Common myeloid progenitor, CD34-positive (primary cell): ENCODE results near the gene TOX4.
"Not testable (repeated sequence)": the region's sequence is repeated elsewhere in the genome, so short reads cannot be mapped to it uniquely, and the experiment has no call there.

Experiments
- CTCF ChIA-PET: fragments of 350-600 bp; sonication (Branson Sonifier 250); formaldehyde crosslinking; loops from one replicate; lab custom pipeline; 2021; ENCODE audit warnings: antibody characterized with exemption; lab: Charles Lee
- POLR2A ChIA-PET: fragments of 350-600 bp; sonication (Branson Sonifier 250); formaldehyde crosslinking; loops from one replicate; lab custom pipeline; 2021; ENCODE audit warnings: antibody characterized with exemption; lab: Charles Lee
- DNase-seq, 3 donors: peaks; one replicate each; pipeline versions ENCODE4 v3.0.0 to v3.0.0-alpha.2; 2013
- H3K27ac ChIP-seq, 2 experiments: 1 replicate in 1 of 2; 2 replicates in 1 of 2; pipeline ENCODE4 v1.7.0; 2013; ENCODE audit warnings: inconsistent platforms in 2 of 2, low read length in 2 of 2, mild to moderate bottlenecking in 2 of 2, low read depth in 1 of 2, moderate library complexity in 1 of 2; ENCODE audit not compliant: severe bottlenecking in 2 of 2, insufficient read depth in 1 of 2, poor library complexity in 1 of 2
- H3K27me3 ChIP-seq, 5 experiments: replicated peaks in 2 of 5; 1 replicate in 3 of 5; 2 replicates in 2 of 5; pipeline versions ENCODE4 v1.6.1 to v1.7.0; 2013; ENCODE audit warnings: low read length in 4 of 5, mild to moderate bottlenecking in 2 of 5, moderate library complexity in 2 of 5, inconsistent platforms in 1 of 5; ENCODE audit not compliant: insufficient read depth in 5 of 5, control insufficient read depth in 4 of 5
- H3K36me3 ChIP-seq, 4 experiments: 1 replicate in 2 of 4; 2 replicates in 2 of 4; pipeline versions ENCODE4 v1.6.1 to v1.7.0; 2013; ENCODE audit warnings: low read length in 3 of 4, control low read depth in 1 of 4, mild to moderate bottlenecking in 1 of 4; ENCODE audit not compliant: control insufficient read depth in 4 of 4, insufficient read depth in 4 of 4
- H3K4me1 ChIP-seq, 4 experiments: 1 replicate in 3 of 4; 2 replicates in 1 of 4; pipeline versions ENCODE4 v1.6.1 to v1.7.1; 2013; ENCODE audit warnings: low read length in 3 of 4, mild to moderate bottlenecking in 3 of 4, control low read depth in 1 of 4, inconsistent platforms in 1 of 4, moderate library complexity in 1 of 4; ENCODE audit not compliant: control insufficient read depth in 4 of 4, insufficient read depth in 4 of 4; ENCODE audit errors: control extremely low read depth in 1 of 4
- H3K4me3 ChIP-seq, 7 experiments: 1 replicate in 4 of 7; 2 replicates in 3 of 7; pipeline versions ENCODE4 v1.5.1 to v1.7.0; 2013; ENCODE audit warnings: mild to moderate bottlenecking in 7 of 7, low read length in 6 of 7, moderate library complexity in 6 of 7, inconsistent platforms in 2 of 7, low read depth in 2 of 7, control low read depth in 1 of 7; ENCODE audit not compliant: insufficient read depth in 4 of 7, control insufficient read depth in 1 of 7; ENCODE audit errors: extremely low read depth in 1 of 7
- H3K9me3 ChIP-seq, 5 experiments: 1 replicate in 4 of 5; 2 replicates in 1 of 5; pipeline versions ENCODE4 v1.6.1 to v1.7.1; 2013; ENCODE audit warnings: low read length in 4 of 5, mild to moderate bottlenecking in 2 of 5, inconsistent platforms in 1 of 5, low read depth in 1 of 5, moderate library complexity in 1 of 5; ENCODE audit not compliant: control insufficient read depth in 4 of 5, insufficient read depth in 2 of 5; ENCODE audit errors: control extremely low read depth in 1 of 5
- WGBS: methylation state at CpG from one replicate; pipeline ENCODE4 v1.1.5; 2013; ENCODE audit not compliant: insufficient coverage; 5-methylcytosine and 5-hydroxymethylcytosine counted together

The TOX4 gene

DNA sequence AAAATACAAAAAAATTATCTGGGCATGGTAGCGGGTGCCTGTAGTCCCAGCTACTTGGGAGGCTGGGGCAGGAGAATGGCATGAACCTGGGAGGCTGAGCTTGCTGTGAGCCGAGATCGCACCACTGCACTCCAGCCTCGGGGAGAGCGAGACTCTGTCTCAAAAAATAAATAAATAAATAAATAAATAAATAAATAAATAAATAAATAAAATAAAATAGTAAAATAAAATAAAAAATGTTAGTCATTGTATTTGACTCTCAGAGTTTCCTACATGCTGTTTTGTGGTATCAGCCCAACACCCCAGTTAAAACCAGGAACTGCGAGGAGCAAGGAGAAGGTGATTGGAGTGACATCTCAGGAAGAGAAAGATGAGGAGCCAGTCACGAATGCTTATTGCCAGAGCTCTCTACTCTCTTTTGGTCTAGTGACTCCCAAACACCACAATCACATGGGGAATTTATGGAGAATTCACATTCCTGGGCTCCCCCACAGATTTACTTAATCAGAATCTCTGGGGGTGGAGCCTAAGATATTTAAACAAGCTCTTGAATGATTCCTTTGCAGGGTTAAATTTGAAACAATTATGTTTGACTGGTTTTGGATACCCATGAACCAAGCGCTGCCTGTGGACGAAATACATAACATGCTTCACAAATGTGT lies 64.5 kb downstream of the TOX4 start:
- ChIA-PET CTCF (interaction anchor here (1.4 kb wide), 1 partner anchor 14 kb away, joined by 4 read pairs; no protein-coding TSS in a partner anchor), POLR2A (no interaction called here)
- no peak for DNase-seq
- H3K36me3 ChIP-seq = no peaks in the 10 kb centered on the region
- WGBS = 75% methylated on average over 2 of the region's 9 CpGs
- H3K27ac ChIP-seq = no peak overlapping the region
- H3K4me3 ChIP-seq = no peak overlapping the region
- peaks cover 0 to 6% (median 3%) of the 10 kb centered on the region in 4 experiments for H3K4me1 ChIP-seq
- no peaks in the 10 kb centered on the region for H3K9me3 ChIP-seq
- H3K27me3 ChIP-seq = peaks cover 2 to 27% (median 9%) of the 10 kb centered on the region in 5 experiments

DNA sequence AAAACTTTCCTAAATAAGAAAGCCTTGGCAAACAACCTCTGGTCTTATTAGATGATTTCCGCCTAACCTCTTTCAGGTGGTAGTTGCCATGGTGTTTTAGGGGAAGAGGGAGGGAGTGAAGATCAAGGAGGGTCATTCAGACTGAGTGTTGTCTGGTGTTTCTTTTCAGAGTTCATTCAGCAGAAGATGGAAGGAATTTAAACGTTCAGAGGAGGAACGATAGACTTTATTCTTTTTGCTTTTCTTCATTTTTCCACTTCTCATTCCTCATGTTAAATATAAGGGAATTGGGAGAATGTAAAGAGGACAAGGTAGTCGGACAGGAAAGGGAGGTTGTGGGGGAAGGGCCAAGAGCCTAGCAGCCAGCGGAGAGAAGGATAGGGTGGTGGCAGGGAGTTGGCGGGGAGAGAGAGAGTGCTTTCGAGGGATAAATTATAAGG lies 66.5 kb downstream of the TOX4 start:
- Histone ChIP-seq H3K27ac (no peak overlapping the region), H3K4me1 (no peaks in the 10 kb centered on the region), H3K27me3 (peaks cover 0 to 9% (median 2%) of the 10 kb centered on the region in 5 experiments), H3K9me3 (no peaks in the 10 kb centered on the region), H3K4me3 (no peak overlapping the region), H3K36me3 (no peaks in the 10 kb centered on the region)
- WGBS = 100% methylated on average over 3 of the region's 7 CpGs
- ChIA-PET POLR2A (no interaction called here), CTCF (no interaction called here)
- no peak for DNase-seq

DNA sequence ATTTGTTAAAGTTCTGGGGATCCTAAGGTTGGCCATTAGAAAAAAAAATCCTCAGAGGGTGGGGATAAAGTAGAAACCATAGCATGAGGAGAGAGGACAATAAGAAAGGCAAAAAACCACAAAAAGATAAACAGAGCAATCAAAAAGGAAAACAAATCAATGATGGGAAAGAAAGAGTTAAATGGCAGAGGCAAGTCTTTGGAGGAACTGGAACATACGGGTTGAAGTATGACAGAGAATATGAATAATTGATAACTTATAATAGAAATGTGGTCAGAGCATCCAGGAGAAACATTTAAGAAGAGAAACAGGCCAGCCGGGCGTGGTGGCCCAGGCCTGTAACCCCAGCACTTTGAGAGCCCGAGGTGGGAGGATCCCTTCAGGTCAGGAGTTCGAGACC lies 67.0 kb downstream of the TOX4 start:
- no peaks in the 10 kb centered on the region for H3K4me1 ChIP-seq
- POLR2A ChIA-PET = no interaction called here
- DNase-seq = no peak
- H3K36me3 ChIP-seq = no peaks in the 10 kb centered on the region
- H3K27me3 ChIP-seq = peaks cover 0 to 5% (median 2%) of the 10 kb centered on the region in 5 experiments
- no peaks in the 10 kb centered on the region for H3K9me3 ChIP-seq
- H3K4me3 ChIP-seq = no peak overlapping the region
- 59% methylated on average over 3 of the region's 5 CpGs for WGBS
- H3K27ac ChIP-seq = no peak overlapping the region
- CTCF ChIA-PET = no interaction called here

DNA sequence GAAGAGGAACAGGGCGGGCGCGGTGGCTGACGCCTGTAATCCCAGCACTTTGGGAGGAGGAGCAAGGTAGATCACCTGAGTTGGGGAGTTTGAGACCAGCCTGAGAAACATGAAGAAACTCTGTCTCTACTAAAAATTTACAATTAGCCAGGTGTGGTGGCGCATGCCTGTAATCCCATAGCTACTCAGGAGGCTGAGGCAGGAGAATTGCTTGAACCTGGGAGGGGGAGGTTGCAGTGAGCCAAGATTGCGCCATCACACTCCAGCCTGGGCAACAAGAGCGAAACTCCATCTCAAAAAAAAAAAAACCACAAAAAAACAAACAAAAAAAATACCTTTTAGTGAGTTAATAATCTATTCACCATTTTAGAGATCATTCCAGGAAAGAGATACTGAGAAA lies 67.6 kb downstream of the TOX4 start:
- H3K27me3 ChIP-seq, H3K27ac ChIP-seq, H3K4me3 ChIP-seq, CTCF ChIA-PET, H3K9me3 ChIP-seq, H3K4me1 ChIP-seq, H3K36me3 ChIP-seq, POLR2A ChIA-PET, DNase-seq: not testable (repeated sequence)
- 96% methylated on average over 4 of the region's 7 CpGs for WGBS
